Activated CD4-positive, alpha-beta T cell treated with anti-CD3 and anti-CD28 coated beads, Interleukin-2, amount 10 ng/mL, durations not matched to agents 24 days and 14 days (primary cell): ENCODE data around the gene DPYSL4. TPM values are rescaled to one million over a fixed set of nuclear protein-coding genes. Genes with fewer than 3 reads are reported as not detected.

Experiments
- DNase-seq: peaks from one replicate; pipeline ENCODE4 v3.0.0; 2022
- H3K27ac Mint-ChIP-seq: one replicate; pipeline ENCODE4 v1.8.0; 2022; ENCODE audit warnings: mild to moderate bottlenecking, mixed read lengths
- H3K27me3 Mint-ChIP-seq: one replicate; pipeline ENCODE4 v1.8.0; 2022; ENCODE audit warnings: mixed read lengths
- H3K36me3 Mint-ChIP-seq: one replicate; pipeline ENCODE4 v1.8.0; 2022; ENCODE audit warnings: low read depth, mild to moderate bottlenecking, mixed read lengths
- H3K4me1 Mint-ChIP-seq: one replicate; pipeline ENCODE4 v1.8.0; 2021; ENCODE audit warnings: mixed read lengths
- H3K4me3 Mint-ChIP-seq: one replicate; pipeline ENCODE4 v1.8.0; 2022; ENCODE audit warnings: mild to moderate bottlenecking, moderate library complexity, mixed read lengths
- H3K9me3 Mint-ChIP-seq: one replicate; pipeline ENCODE4 v1.8.0; 2021; ENCODE audit warnings: mixed read lengths
- intact Hi-C: fragments of 100-400 bp; cut with micrococcal nuclease; formaldehyde crosslinking; loops from one replicate; pipeline ENCODE4 v1.15.1; 2023
- total RNA-seq: library from RNA; stranded (reverse); gene quantifications from 2 replicates; pipeline ENCODE4 v1.2.3, GENCODE V29; 2022

DPYSL4 gene
- total RNA-seq, 1 donor from 2014 or later, result 32.5 TPM

GRCh38 chr10:132173185-132173584 is 13.6 kb upstream of the DPYSL4 start:
- intact Hi-C loops, result no loop called here
- no peak overlapping the region for H3K4me3 Mint-ChIP-seq
- H3K27ac Mint-ChIP-seq, result peak overlapping the region; percentile 43

GRCh38 chr10:132174237-132174636 is 12.5 kb upstream of the DPYSL4 start:
- no peak for DNase-seq
- Mint-ChIP-seq H3K4me3 (no peak overlapping the region), H3K36me3 (peaks cover 4% of the 10 kb centered on the region), H3K27me3 (peaks cover 22% of the 10 kb centered on the region), H3K27ac (no peak overlapping the region), H3K4me1 (peaks cover 4% of the 10 kb centered on the region), H3K9me3 (peaks cover 16% of the 10 kb centered on the region)
- intact Hi-C loops, result no loop called here

More at GRCh38 chr10:132173185-132173584, 13.6 kb upstream of the DPYSL4 start:
- no peak for DNase-seq
- peaks cover 22% of the 10 kb centered on the region for H3K27me3 Mint-ChIP-seq
- H3K4me1 Mint-ChIP-seq, result peaks cover 4% of the 10 kb centered on the region
- H3K36me3 Mint-ChIP-seq, result peaks cover 4% of the 10 kb centered on the region
- H3K9me3 Mint-ChIP-seq, result peaks cover 16% of the 10 kb centered on the region

GRCh38 chr10:132175408-132175807 is 11.3 kb upstream of the DPYSL4 start:
- peaks cover 22% of the 10 kb centered on the region for H3K27me3 Mint-ChIP-seq
- intact Hi-C loops, result no loop called here
- H3K9me3 Mint-ChIP-seq, result peaks cover 16% of the 10 kb centered on the region
- no peak overlapping the region for H3K27ac Mint-ChIP-seq
- no peak for DNase-seq
- H3K4me3 Mint-ChIP-seq, result no peak overlapping the region
- peaks cover 4% of the 10 kb centered on the region for H3K4me1 Mint-ChIP-seq
- H3K36me3 Mint-ChIP-seq, result peaks cover 4% of the 10 kb centered on the region

GRCh38 chr10:132175907-132176581 is 10.7 kb upstream of the DPYSL4 start:
- peaks cover 4% of the 10 kb centered on the region for H3K4me1 Mint-ChIP-seq
- H3K9me3 Mint-ChIP-seq, result peaks cover 16% of the 10 kb centered on the region
- no peak overlapping the region for H3K4me3 Mint-ChIP-seq
- H3K27me3 Mint-ChIP-seq, result peaks cover 22% of the 10 kb centered on the region
- intact Hi-C loops, result no loop called here
- H3K27ac Mint-ChIP-seq, result no peak overlapping the region
- DNase-seq, result no peak
- peaks cover 4% of the 10 kb centered on the region for H3K36me3 Mint-ChIP-seq

GRCh38 chr10:132176623-132177500 is 9.9 kb upstream of the DPYSL4 start:
- intact Hi-C loops, result no loop called here
- H3K9me3 Mint-ChIP-seq, result peaks cover 16% of the 10 kb centered on the region
- peaks cover 4% of the 10 kb centered on the region for H3K4me1 Mint-ChIP-seq
- H3K4me3 Mint-ChIP-seq, result no peak overlapping the region
- DNase-seq, result no peak
- H3K27me3 Mint-ChIP-seq, result peaks cover 22% of the 10 kb centered on the region
- peaks cover 4% of the 10 kb centered on the region for H3K36me3 Mint-ChIP-seq
- H3K27ac Mint-ChIP-seq, result no peak overlapping the region

GRCh38 chr10:132178046-132178445 is 8.7 kb upstream of the DPYSL4 start:
- H3K9me3 Mint-ChIP-seq, result peaks cover 16% of the 10 kb centered on the region
- DNase-seq, result no peak
- no peak overlapping the region for H3K27ac Mint-ChIP-seq
- H3K27me3 Mint-ChIP-seq, result peaks cover 23% of the 10 kb centered on the region
- H3K4me3 Mint-ChIP-seq, result no peak overlapping the region
- intact Hi-C loops, result no loop called here
- H3K36me3 Mint-ChIP-seq, result peaks cover 4% of the 10 kb centered on the region
- peaks cover 4% of the 10 kb centered on the region for H3K4me1 Mint-ChIP-seq

- no peaks in the 10 kb centered on the region for H3K36me3 Mint-ChIP-seq
- no peak for DNase-seq
- peaks cover 28% of the 10 kb centered on the region for H3K27me3 Mint-ChIP-seq
- H3K27ac Mint-ChIP-seq, result no peak overlapping the region
- intact Hi-C loops, result no loop called here
- no peak overlapping the region for H3K4me3 Mint-ChIP-seq
- H3K4me1 Mint-ChIP-seq, result no peaks in the 10 kb centered on the region
- peaks cover 10% of the 10 kb centered on the region for H3K9me3 Mint-ChIP-seq
Measured at GRCh38 chr10:132178672-132179545, 7.8 kb upstream of the DPYSL4 start.

GRCh38 chr10:132179551-132180392 is 7.0 kb upstream of the DPYSL4 start:
- Mint-ChIP-seq H3K9me3 (peaks cover 1% of the 10 kb centered on the region), H3K4me3 (no peak overlapping the region), H3K27me3 (peaks cover 32% of the 10 kb centered on the region), H3K4me1 (peaks cover 1% of the 10 kb centered on the region), H3K36me3 (no peaks in the 10 kb centered on the region), H3K27ac (no peak overlapping the region)
- no peak for DNase-seq
- intact Hi-C loops, result loop anchor here (10.0 kb wide), 2 partner anchors 265 to 1195 kb away; partner anchors contain the start of genes ECHS1 and PAOX

- Mint-ChIP-seq H3K36me3 (no peaks in the 10 kb centered on the region), H3K4me1 (peaks cover 3% of the 10 kb centered on the region), H3K4me3 (no peak overlapping the region), H3K9me3 (no peaks in the 10 kb centered on the region), H3K27me3 (peaks cover 29% of the 10 kb centered on the region), H3K27ac (no peak overlapping the region)
- DNase-seq, result no peak
- intact Hi-C loops, result loop anchor here (10.0 kb wide), 2 partner anchors 264 to 1194 kb away; partner anchors contain the start of genes ECHS1 and PAOX
Measured at GRCh38 chr10:132180736-132181135, 6.0 kb upstream of the DPYSL4 start.

GRCh38 chr10:132181691-132182425 is 4.9 kb upstream of the DPYSL4 start:
- Mint-ChIP-seq H3K36me3 (no peaks in the 10 kb centered on the region), H3K27me3 (peaks cover 23% of the 10 kb centered on the region), H3K9me3 (no peaks in the 10 kb centered on the region), H3K4me1 (peaks cover 5% of the 10 kb centered on the region), H3K4me3 (no peak overlapping the region), H3K27ac (no peak overlapping the region)
- intact Hi-C loops, result loop anchor here (10.0 kb wide), 2 partner anchors 263 to 1193 kb away; partner anchors contain the start of genes ECHS1 and PAOX
- DNase-seq, result no peak

GRCh38 chr10:132182591-132182990 is 4.2 kb upstream of the DPYSL4 start:
- H3K4me1 Mint-ChIP-seq, result peaks cover 5% of the 10 kb centered on the region
- no peaks in the 10 kb centered on the region for H3K36me3 Mint-ChIP-seq
- no peak overlapping the region for H3K27ac Mint-ChIP-seq
- H3K27me3 Mint-ChIP-seq, result peaks cover 21% of the 10 kb centered on the region
- DNase-seq, result no peak
- intact Hi-C loops, result loop anchor here (10.0 kb wide), 2 partner anchors 262 to 1192 kb away; partner anchors contain the start of genes ECHS1 and PAOX
- H3K9me3 Mint-ChIP-seq, result no peaks in the 10 kb centered on the region
- no peak overlapping the region for H3K4me3 Mint-ChIP-seq

GRCh38 chr10:132183046-132183445 is 3.7 kb upstream of the DPYSL4 start:
- Mint-ChIP-seq H3K4me1 (peaks cover 7% of the 10 kb centered on the region), H3K27ac (no peak overlapping the region), H3K36me3 (no peaks in the 10 kb centered on the region), H3K27me3 (peaks cover 22% of the 10 kb centered on the region), H3K9me3 (no peaks in the 10 kb centered on the region), H3K4me3 (no peak overlapping the region)
- intact Hi-C loops, result loop anchor here (10.0 kb wide), 2 partner anchors 262 to 1192 kb away; partner anchors contain the start of genes ECHS1 and PAOX
- DNase-seq, result no peak
